K562 (cell line): Measurements from ENCODE around the gene TDRD5. TPM values are rescaled to one million over a fixed set of nuclear protein-coding genes. Genes with fewer than 3 reads are reported as not detected.

Source experiments
- ATAC-seq: fragments of 200-7000 bp; cut with Tn5 transposase; 3 replicates; pipeline ENCODE4 v1.9.1; 2020; ENCODE audit warnings: moderate library complexity
- BruUV-seq: library from RNA; stranded (reverse); fragments of 400-500 nt; replicated peaks from 2 replicates; lab custom pipeline; 2021; lab: Mats Ljungman, UMichigan
- CTCF ChIA-PET: fragments of 300-600 bp; formaldehyde crosslinking; extraction: SDS; loops from one replicate; lab custom pipeline; 2021; ENCODE audit warnings: low intra/inter-chr PET ratio; lab: Yijun Ruan, JAX
- POLR2A ChIA-PET: fragments of 300-600, 350-650 bp; sonication (Branson Sonifier 250); formaldehyde crosslinking; extraction: SDS; loops from one replicate; lab custom pipeline; 2021; ENCODE audit warnings: antibody characterized with exemption, inconsistent platforms; lab: Yijun Ruan, JAX
- DNase-seq, 4 experiments: peaks; one replicate each; pipeline versions ENCODE4 v3.0.0 to v3.0.0-alpha.2; 2011 to 2018; ENCODE audit warnings: low spot score in 3 of 4, mixed read lengths in 3 of 4; ENCODE audit errors: extremely low read depth in 1 of 4
- FAIRE-seq: peaks from 2 replicates; lab custom pipeline; 2011; peaks lifted over from hg19 to GRCh38; lab: Jason Lieb, UNC
- H2AFZ ChIP-seq: 2 replicates; pipeline ENCODE4 v1.6.0; 2011; ENCODE audit warnings: low read depth, low read length, control low read depth, inconsistent platforms
- H3K27ac ChIP-seq: fragments of 200-600 bp; 3 replicates; pipeline ENCODE4 v1.8.0; 2011; ENCODE audit warnings: low read depth, mild to moderate bottlenecking, control low read depth, inconsistent platforms, low read length, moderate library complexity, mixed read lengths; ENCODE audit errors: extremely low read depth
- H3K27me3 ChIP-seq, 2 experiments: fragments of 300-600 bp in 1 of 2; 2 replicates in 1 of 2; 3 replicates in 1 of 2; pipeline versions ENCODE4 v1.6.0 to v1.8.0; 2011; ENCODE audit warnings: inconsistent platforms in 2 of 2, low read length in 2 of 2, mild to moderate bottlenecking in 1 of 2, mixed read lengths in 1 of 2, moderate library complexity in 1 of 2; ENCODE audit not compliant: control insufficient read depth in 2 of 2, insufficient read depth in 2 of 2
- H3K36me3 ChIP-seq: fragments of 300-600 bp; 3 replicates; pipeline ENCODE4 v1.8.0; 2011; ENCODE audit warnings: mild to moderate bottlenecking, low read length, inconsistent platforms; ENCODE audit not compliant: control insufficient read depth, insufficient read depth
- H3K4me1 ChIP-seq, 2 experiments: fragments of 200-600 bp in 1 of 2; replicated peaks in 1 of 2; 2 replicates in 1 of 2; 3 replicates in 1 of 2; pipeline versions ENCODE4 v1.5.1 to v1.8.0; 2011; ENCODE audit warnings: inconsistent platforms in 2 of 2, low read length in 2 of 2, mild to moderate bottlenecking in 1 of 2, mixed read lengths in 1 of 2, moderate library complexity in 1 of 2; ENCODE audit not compliant: control insufficient read depth in 2 of 2, insufficient read depth in 2 of 2
- H3K4me2 ChIP-seq: 2 replicates; pipeline ENCODE4 v1.6.1; 2011; ENCODE audit warnings: low read length, control low read depth, inconsistent platforms, mixed read lengths; ENCODE audit not compliant: insufficient read depth
- H3K4me3 ChIP-seq: fragments of 200-600 bp; sonication (generic), shearing (Covaris generic); 2 replicates; pipeline ENCODE4 v1.5.1; 2016; ENCODE audit warnings: control low read depth, inconsistent platforms
- H3K79me2 ChIP-seq: fragments of 200-600 bp; 3 replicates; pipeline ENCODE4 v1.8.0; 2011; ENCODE audit warnings: low read length, inconsistent platforms; ENCODE audit not compliant: control insufficient read depth, insufficient read depth
- H3K9ac ChIP-seq, 2 experiments: 2 replicates each; pipeline versions ENCODE4 v1.6.0 to v1.6.1; 2011; ENCODE audit warnings: low read depth in 2 of 2, low read length in 2 of 2, control low read depth in 1 of 2, inconsistent platforms in 1 of 2, mild to moderate bottlenecking in 1 of 2, mixed read lengths in 1 of 2; ENCODE audit not compliant: insufficient read depth in 1 of 2
- H3K9me1 ChIP-seq: one replicate; pipeline ENCODE4 v1.6.0; 2011; ENCODE audit warnings: inconsistent platforms, mild to moderate bottlenecking, low read length, moderate library complexity; ENCODE audit not compliant: control insufficient read depth, insufficient read depth
- H3K9me3 ChIP-seq: replicated peaks from 2 replicates; pipeline ENCODE4 v1.5.1; 2011; ENCODE audit warnings: low read depth, low read length, inconsistent platforms; ENCODE audit not compliant: control insufficient read depth, insufficient read depth
- H4K20me1 ChIP-seq: replicated peaks from 2 replicates; pipeline ENCODE4 v1.6.1; 2011; ENCODE audit warnings: low read length, inconsistent platforms, mixed read lengths; ENCODE audit not compliant: control insufficient read depth, insufficient read depth
- PURB ChIP-seq: sonication (generic); formaldehyde crosslinking; IDR thresholded peaks from 2 replicates; pipeline ENCODE4 v1.9.0; 2021; ENCODE audit warnings: low read depth, mild to moderate bottlenecking, missing genetic modification reagents
- TAF9B ChIP-seq: fragments of 450-650 bp; IDR thresholded peaks from 2 replicates; pipeline ENCODE4 v1.6.1; 2018; ENCODE audit warnings: mild to moderate bottlenecking; ENCODE audit not compliant: partially characterized antibody
- TSC22D4 ChIP-seq: fragments of 450-650 bp; IDR thresholded peaks from 2 replicates; pipeline ENCODE4 v1.6.1; 2016; ENCODE audit warnings: missing genetic modification characterization, missing biosample characterization, control low read depth
- ZFP36 ChIP-seq: fragments of 150-350 bp; IDR thresholded peaks from 2 replicates; pipeline ENCODE4 v1.6.1; 2018; ENCODE audit warnings: low read length, low read depth; ENCODE audit not compliant: partially characterized antibody
- WGBS: fragments of 100-300 bp; shearing (Covaris generic); methylation state at CpG from one replicate; pipeline ENCODE4 v1.1.6; 2016; ENCODE audit warnings: low coverage, mixed read lengths; ENCODE audit not compliant: insufficient coverage; ENCODE audit errors: missing lambda C conversion rate; 5-methylcytosine and 5-hydroxymethylcytosine counted together
- in situ Hi-C: fragments of 300-500 bp; cut with MboI; formaldehyde crosslinking; loops from 4 replicates; pipeline ENCODE4 v1.15.0; 2018; ENCODE audit warnings: inconsistent platforms, mixed read lengths
- intact Hi-C: fragments of 100-400 bp; cut with micrococcal nuclease; formaldehyde crosslinking; loops from 2 replicates; pipeline ENCODE4 v1.14.2; 2022
- polyA plus RNA-seq, 8 experiments: library from polyadenylated mRNA; depleted of rRNA in 4 of 8; stranded (reverse) in 5 of 8; unstranded in 3 of 8; fragments of >200 nt; fragmentation: Nextera tagmentation in 2 of 8; fragmentation: Illumina TruSeq in 1 of 8; extraction: Ambion mirVana in 2 of 8; extraction: Trizol in 1 of 8; gene quantifications; 2 replicates each; pipeline versions ENCODE4 v1.2.1 to v1.2.3, GENCODE V29; 2011 to 2014; ENCODE audit warnings: inconsistent platforms in 1 of 8, missing spikeins in 1 of 8
- total RNA-seq, 7 experiments: library from RNA; depleted of rRNA in 6 of 7; stranded (reverse); fragments of >200 nt in 6 of 7; fragmentation: Illumina TruSeq in 2 of 7; extraction: Trizol in 2 of 7; gene quantifications; 2 replicates each; pipeline versions ENCODE4 v1.2.1 to v1.2.3, GENCODE V29; 2011 to 2021; ENCODE audit warnings: low replicate concordance in 1 of 7
- TF ChIP-seq, protein P1 (sequence below): sonication (generic); formaldehyde crosslinking; IDR thresholded peaks from 2 replicates; pipeline ENCODE4 v1.8.1; 2023; ENCODE audit warnings: missing genetic modification reagents, mild to moderate bottlenecking, borderline replicate concordance
- TF ChIP-seq, protein P2 (sequence below), 2 experiments: IDR thresholded peaks; 2 replicates each; pipeline ENCODE4 v1.6.1; 2012; ENCODE audit warnings: improper control_type of control experiment in 2 of 2, low read depth in 2 of 2, low read length in 2 of 2, borderline replicate concordance in 1 of 2
- TF ChIP-seq, protein P3 (sequence below), 2 experiments: IDR thresholded peaks; 2 replicates each; pipeline ENCODE4 v1.6.1; 2011; ENCODE audit warnings: borderline replicate concordance in 1 of 2, control low read depth in 1 of 2, low read depth in 1 of 2, low read length in 1 of 2, mild to moderate bottlenecking in 1 of 2, mixed read lengths in 1 of 2, moderate library complexity in 1 of 2; ENCODE audit not compliant: insufficient read depth in 1 of 2, insufficient read length in 1 of 2, poor library complexity in 1 of 2, severe bottlenecking in 1 of 2; ENCODE audit errors: extremely low read depth in 1 of 2

TDRD5 gene
- total and polyA plus RNA-seq, 9 of the 15 experiments (the other 6 are each of a cell fraction or from before 2014, with no cell fraction given) = 0.04 to 0.57 (median 0.26) TPM; not detected in 1

DNA sequence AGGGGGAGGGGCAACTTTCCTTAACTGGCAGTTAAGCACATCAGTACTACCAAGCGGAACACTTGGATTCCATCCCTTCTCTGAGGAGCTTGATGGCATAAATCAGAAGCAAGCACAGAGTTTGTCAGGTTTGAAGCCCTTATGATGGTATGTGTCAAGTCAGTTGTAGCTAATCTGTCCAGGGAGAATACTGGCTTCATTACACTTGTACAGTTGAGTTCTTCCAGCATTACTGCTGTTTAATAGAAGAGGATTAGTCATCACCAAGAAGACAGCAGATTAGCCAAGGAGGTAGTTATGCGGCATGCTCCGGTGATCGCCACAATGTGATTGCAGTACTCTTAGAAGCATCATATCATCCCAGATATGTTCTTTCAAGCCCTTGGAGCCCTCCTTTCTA lies 2.1 kb upstream of the TDRD5 start (continued):
- TF ChIP-seq, protein P1, sequence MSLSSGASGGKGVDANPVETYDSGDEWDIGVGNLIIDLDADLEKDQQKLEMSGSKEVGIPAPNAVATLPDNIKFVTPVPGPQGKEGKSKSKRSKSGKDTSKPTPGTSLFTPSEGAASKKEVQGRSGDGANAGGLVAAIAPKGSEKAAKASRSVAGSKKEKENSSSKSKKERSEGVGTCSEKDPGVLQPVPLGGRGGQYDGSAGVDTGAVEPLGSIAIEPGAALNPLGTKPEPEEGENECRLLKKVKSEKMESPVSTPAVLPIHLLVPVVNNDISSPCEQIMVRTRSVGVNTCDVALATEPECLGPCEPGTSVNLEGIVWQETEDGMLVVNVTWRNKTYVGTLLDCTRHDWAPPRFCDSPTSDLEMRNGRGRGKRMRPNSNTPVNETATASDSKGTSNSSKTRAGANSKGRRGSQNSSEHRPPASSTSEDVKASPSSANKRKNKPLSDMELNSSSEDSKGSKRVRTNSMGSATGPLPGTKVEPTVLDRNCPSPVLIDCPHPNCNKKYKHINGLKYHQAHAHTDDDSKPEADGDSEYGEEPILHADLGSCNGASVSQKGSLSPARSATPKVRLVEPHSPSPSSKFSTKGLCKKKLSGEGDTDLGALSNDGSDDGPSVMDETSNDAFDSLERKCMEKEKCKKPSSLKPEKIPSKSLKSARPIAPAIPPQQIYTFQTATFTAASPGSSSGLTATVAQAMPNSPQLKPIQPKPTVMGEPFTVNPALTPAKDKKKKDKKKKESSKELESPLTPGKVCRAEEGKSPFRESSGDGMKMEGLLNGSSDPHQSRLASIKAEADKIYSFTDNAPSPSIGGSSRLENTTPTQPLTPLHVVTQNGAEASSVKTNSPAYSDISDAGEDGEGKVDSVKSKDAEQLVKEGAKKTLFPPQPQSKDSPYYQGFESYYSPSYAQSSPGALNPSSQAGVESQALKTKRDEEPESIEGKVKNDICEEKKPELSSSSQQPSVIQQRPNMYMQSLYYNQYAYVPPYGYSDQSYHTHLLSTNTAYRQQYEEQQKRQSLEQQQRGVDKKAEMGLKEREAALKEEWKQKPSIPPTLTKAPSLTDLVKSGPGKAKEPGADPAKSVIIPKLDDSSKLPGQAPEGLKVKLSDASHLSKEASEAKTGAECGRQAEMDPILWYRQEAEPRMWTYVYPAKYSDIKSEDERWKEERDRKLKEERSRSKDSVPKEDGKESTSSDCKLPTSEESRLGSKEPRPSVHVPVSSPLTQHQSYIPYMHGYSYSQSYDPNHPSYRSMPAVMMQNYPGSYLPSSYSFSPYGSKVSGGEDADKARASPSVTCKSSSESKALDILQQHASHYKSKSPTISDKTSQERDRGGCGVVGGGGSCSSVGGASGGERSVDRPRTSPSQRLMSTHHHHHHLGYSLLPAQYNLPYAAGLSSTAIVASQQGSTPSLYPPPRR = no peak

DNA sequence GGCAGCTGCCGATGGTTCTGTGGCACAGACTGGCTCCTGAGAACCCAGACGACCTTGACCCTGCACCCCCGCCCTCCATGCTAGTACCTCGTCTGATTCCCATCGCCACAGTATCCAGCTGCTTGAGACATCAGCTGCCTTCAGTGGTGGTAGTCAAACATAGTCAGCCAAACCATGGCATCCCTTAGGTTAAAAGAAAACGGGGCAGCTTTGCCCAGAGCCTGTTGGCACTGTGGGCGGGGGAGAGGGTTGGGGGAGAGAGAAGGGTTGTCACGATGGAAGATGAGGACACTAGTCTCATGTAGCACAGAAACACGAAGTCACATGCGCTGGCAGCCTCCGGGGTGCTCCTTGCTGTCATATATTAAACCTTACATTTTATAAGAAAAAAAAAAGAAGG lies 961 bp upstream of the TDRD5 start:
- no peaks in the 10 kb centered on the region for H3K9me1 ChIP-seq
- no peak for FAIRE-seq
- DNase-seq = no peak
- no TSS peak for BruUV-seq
- no peak overlapping the region for H3K9ac ChIP-seq
- H2AFZ ChIP-seq = no peak overlapping the region
- H3K79me2 ChIP-seq = no peaks in the 10 kb centered on the region
- ChIA-PET POLR2A (no interaction called here), CTCF (no interaction called here)
- no peaks in the 10 kb centered on the region; the same call in 1 of the 2 replicates for H4K20me1 ChIP-seq
- in situ Hi-C loops (no loop called here), intact Hi-C loops (loop anchor here (10.0 kb wide), 1 partner anchor 206 kb away; no protein-coding TSS in a partner anchor)
- WGBS = 1% methylated on average over 11 of the region's 11 CpGs
- H3K27me3 ChIP-seq = peaks cover 31 to 56% of the 10 kb centered on the region in 2 experiments; a peak in 4 of 5 replicates
- no peak overlapping the region for H3K4me3 ChIP-seq
- no peak overlapping the region for H3K4me2 ChIP-seq
- no peaks in the 10 kb centered on the region for H3K9me3 ChIP-seq
- no peaks in the 10 kb centered on the region for H3K36me3 ChIP-seq
- no peak overlapping the region for H3K27ac ChIP-seq
- H3K4me1 ChIP-seq = peaks cover 0 to 18% of the 10 kb centered on the region in 2 experiments; a peak in 2 of 5 replicates
- ATAC-seq = no peak
- TF ChIP-seq, protein P2, sequence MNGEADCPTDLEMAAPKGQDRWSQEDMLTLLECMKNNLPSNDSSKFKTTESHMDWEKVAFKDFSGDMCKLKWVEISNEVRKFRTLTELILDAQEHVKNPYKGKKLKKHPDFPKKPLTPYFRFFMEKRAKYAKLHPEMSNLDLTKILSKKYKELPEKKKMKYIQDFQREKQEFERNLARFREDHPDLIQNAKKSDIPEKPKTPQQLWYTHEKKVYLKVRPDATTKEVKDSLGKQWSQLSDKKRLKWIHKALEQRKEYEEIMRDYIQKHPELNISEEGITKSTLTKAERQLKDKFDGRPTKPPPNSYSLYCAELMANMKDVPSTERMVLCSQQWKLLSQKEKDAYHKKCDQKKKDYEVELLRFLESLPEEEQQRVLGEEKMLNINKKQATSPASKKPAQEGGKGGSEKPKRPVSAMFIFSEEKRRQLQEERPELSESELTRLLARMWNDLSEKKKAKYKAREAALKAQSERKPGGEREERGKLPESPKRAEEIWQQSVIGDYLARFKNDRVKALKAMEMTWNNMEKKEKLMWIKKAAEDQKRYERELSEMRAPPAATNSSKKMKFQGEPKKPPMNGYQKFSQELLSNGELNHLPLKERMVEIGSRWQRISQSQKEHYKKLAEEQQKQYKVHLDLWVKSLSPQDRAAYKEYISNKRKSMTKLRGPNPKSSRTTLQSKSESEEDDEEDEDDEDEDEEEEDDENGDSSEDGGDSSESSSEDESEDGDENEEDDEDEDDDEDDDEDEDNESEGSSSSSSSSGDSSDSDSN (IDR thresholded peaks at IDR 0.05; ENCODE audit: borderline replicate concordance in 1 of 2, low read depth in 2 of 2, low read length in 2 of 2) = no peak
- TF ChIP-seq, protein P3, sequence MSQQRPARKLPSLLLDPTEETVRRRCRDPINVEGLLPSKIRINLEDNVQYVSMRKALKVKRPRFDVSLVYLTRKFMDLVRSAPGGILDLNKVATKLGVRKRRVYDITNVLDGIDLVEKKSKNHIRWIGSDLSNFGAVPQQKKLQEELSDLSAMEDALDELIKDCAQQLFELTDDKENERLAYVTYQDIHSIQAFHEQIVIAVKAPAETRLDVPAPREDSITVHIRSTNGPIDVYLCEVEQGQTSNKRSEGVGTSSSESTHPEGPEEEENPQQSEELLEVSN (IDR thresholded peaks at IDR 0.05; ENCODE audit: borderline replicate concordance in 1 of 2, extremely low read depth in 1 of 2, insufficient read depth in 1 of 2, insufficient read length in 1 of 2, low read depth in 1 of 2, low read length in 1 of 2, poor library complexity in 1 of 2, severe bottlenecking in 1 of 2) = no peak
- no peak for TF ChIP-seq PURB (CRISPR knock-in tag)
- no peak for TF ChIP-seq ZFP36
- no peak for TF ChIP-seq TAF9B
- no peak for TF ChIP-seq TSC22D4 (tag)
